Activated CD8-positive, alpha-beta T cell treated with anti-CD3 and anti-CD28 coated beads, Interleukin-2, amount 10 ng/mL, durations not matched to agents 7 days and 5 days (primary cell): ENCODE data around the gene SRGAP3. TPM values are rescaled to one million over a fixed set of nuclear protein-coding genes. Genes with fewer than 3 reads are reported as not detected.

Experiments
- ATAC-seq: fragments of 150-1000 bp; cut with Tn5 transposase; one replicate; pipeline ENCODE4 v1.10.0; 2021; ENCODE audit warnings: moderate library complexity
- CTCF ChIA-PET: fragments of 350-600 bp; sonication (Branson Sonifier 250); formaldehyde crosslinking; loops from one replicate; lab custom pipeline; 2021; ENCODE audit warnings: antibody characterized with exemption; lab: Charles Lee
- POLR2A ChIA-PET: fragments of 350-600 bp; sonication (Branson Sonifier 250); formaldehyde crosslinking; loops from one replicate; lab custom pipeline; 2021; ENCODE audit warnings: antibody characterized with exemption; lab: Charles Lee
- DNase-seq: peaks from one replicate; pipeline ENCODE4 v3.0.0-alpha.2; 2020
- H3K27ac Mint-ChIP-seq: one replicate; pipeline ENCODE4 v1.8.0; 2021; ENCODE audit warnings: mild to moderate bottlenecking, mixed read lengths
- H3K27me3 Mint-ChIP-seq: one replicate; pipeline ENCODE4 v1.8.0; 2021; ENCODE audit warnings: low read depth, mixed read lengths
- H3K36me3 Mint-ChIP-seq: one replicate; pipeline ENCODE4 v1.8.0; 2021; ENCODE audit warnings: low read depth, mixed read lengths
- H3K4me1 Mint-ChIP-seq: one replicate; pipeline ENCODE4 v1.8.0; 2021; ENCODE audit warnings: low read depth, mixed read lengths
- H3K4me3 Mint-ChIP-seq: one replicate; pipeline ENCODE4 v1.8.0; 2021; ENCODE audit warnings: mild to moderate bottlenecking, mixed read lengths
- H3K9me3 Mint-ChIP-seq: one replicate; pipeline ENCODE4 v1.8.0; 2022; ENCODE audit warnings: mixed read lengths; ENCODE audit not compliant: insufficient read depth
- total RNA-seq, 2 experiments: library from RNA; stranded (reverse); gene quantifications; one replicate each; pipeline ENCODE4 v1.2.3, GENCODE V29; 2021

Gene SRGAP3
- total RNA-seq, 2 experiments from 2014 or later, result 5.3 to 5.9 TPM

GRCh38 chr3:9081184-9081818 lies 168.1 kb downstream of the SRGAP3 start:
- ATAC-seq, result no peak
- Mint-ChIP-seq H3K4me1 (peaks cover 4% of the 10 kb centered on the region), H3K4me3 (no peak overlapping the region), H3K27me3 (peaks cover 6% of the 10 kb centered on the region), H3K27ac (no peak overlapping the region), H3K36me3 (no peaks in the 10 kb centered on the region), H3K9me3 (no peaks in the 10 kb centered on the region)
- ChIA-PET POLR2A (no interaction called here), CTCF (interaction anchor here (0.7 to 2.8 kb wide), 3 partner anchors 26 to 221 kb away, joined by 3 to 11 read pairs (median 3); no protein-coding TSS in a partner anchor)
- DNase-seq, result no peak

- no peak for DNase-seq
- no peak for ATAC-seq
- Mint-ChIP-seq H3K36me3 (no peaks in the 10 kb centered on the region), H3K4me1 (peaks cover 4% of the 10 kb centered on the region), H3K27me3 (peaks cover 6% of the 10 kb centered on the region), H3K9me3 (no peaks in the 10 kb centered on the region), H3K4me3 (no peak overlapping the region), H3K27ac (no peak overlapping the region)
- POLR2A ChIA-PET, result no interaction called here
- CTCF ChIA-PET, result interaction anchor here (1.7 to 2.8 kb wide), 2 partner anchors 25 to 222 kb away, joined by 3 to 11 read pairs; no protein-coding TSS in a partner anchor
Measured at GRCh38 chr3:9080163-9080562, 169.3 kb downstream of the SRGAP3 start.

- ATAC-seq, result no peak
- Mint-ChIP-seq H3K27ac (no peak overlapping the region), H3K4me1 (peaks cover 4% of the 10 kb centered on the region), H3K4me3 (no peak overlapping the region), H3K36me3 (no peaks in the 10 kb centered on the region), H3K9me3 (no peaks in the 10 kb centered on the region), H3K27me3 (peaks cover 6% of the 10 kb centered on the region)
- ChIA-PET CTCF (interaction anchor here (1.7 to 2.8 kb wide), 2 partner anchors 25 to 223 kb away, joined by 3 to 11 read pairs; no protein-coding TSS in a partner anchor), POLR2A (no interaction called here)
- DNase-seq, result no peak
Measured at GRCh38 chr3:9079676-9080075, 169.8 kb downstream of the SRGAP3 start.

GRCh38 chr3:9078561-9079240 lies 170.7 kb downstream of the SRGAP3 start:
- Mint-ChIP-seq H3K9me3 (no peaks in the 10 kb centered on the region), H3K27ac (no peak overlapping the region), H3K4me1 (peaks cover 4% of the 10 kb centered on the region), H3K4me3 (no peak overlapping the region), H3K36me3 (no peaks in the 10 kb centered on the region), H3K27me3 (peaks cover 6% of the 10 kb centered on the region)
- ChIA-PET CTCF (interaction anchor here (1.0 kb wide), 1 partner anchor 90 kb away, joined by 3 read pairs; no protein-coding TSS in a partner anchor), POLR2A (no interaction called here)
- ATAC-seq (no peak), DNase-seq (no peak)

- no peak overlapping the region for H3K27ac Mint-ChIP-seq
- no peak overlapping the region for H3K4me3 Mint-ChIP-seq
- H3K4me1 Mint-ChIP-seq, result peaks cover 4% of the 10 kb centered on the region
- CTCF ChIA-PET, result no interaction called here
- H3K27me3 Mint-ChIP-seq, result peaks cover 4% of the 10 kb centered on the region
- no peak for DNase-seq
- no peaks in the 10 kb centered on the region for H3K9me3 Mint-ChIP-seq
- H3K36me3 Mint-ChIP-seq, result no peaks in the 10 kb centered on the region
- no peak for ATAC-seq
- POLR2A ChIA-PET, result no interaction called here
Measured at GRCh38 chr3:9077029-9077428, 172.4 kb downstream of the SRGAP3 start.

- ChIA-PET POLR2A (interaction anchor here (0.7 kb wide), 1 partner anchor 279 kb away, joined by 3 read pairs; no protein-coding TSS in a partner anchor), CTCF (no interaction called here)
- H3K4me1 Mint-ChIP-seq, result no peaks in the 10 kb centered on the region
- H3K9me3 Mint-ChIP-seq, result no peaks in the 10 kb centered on the region
- no peaks in the 10 kb centered on the region for H3K36me3 Mint-ChIP-seq
- ATAC-seq (no peak), DNase-seq (no peak)
- no peak overlapping the region for H3K4me3 Mint-ChIP-seq
- H3K27ac Mint-ChIP-seq, result no peak overlapping the region
- H3K27me3 Mint-ChIP-seq, result peaks cover 1% of the 10 kb centered on the region
Measured at GRCh38 chr3:9075762-9076161, 173.7 kb downstream of the SRGAP3 start.

GRCh38 chr3:9074079-9074478 lies 175.4 kb downstream of the SRGAP3 start:
- H3K4me3 Mint-ChIP-seq, result no peak overlapping the region
- DNase-seq (no peak), ATAC-seq (no peak)
- H3K9me3 Mint-ChIP-seq, result no peaks in the 10 kb centered on the region
- no peak overlapping the region for H3K27ac Mint-ChIP-seq
- no peaks in the 10 kb centered on the region for H3K36me3 Mint-ChIP-seq
- peaks cover 2% of the 10 kb centered on the region for H3K27me3 Mint-ChIP-seq
- ChIA-PET POLR2A (no interaction called here), CTCF (no interaction called here)
- no peaks in the 10 kb centered on the region for H3K4me1 Mint-ChIP-seq

GRCh38 chr3:9072667-9073009 lies 176.8 kb downstream of the SRGAP3 start:
- Mint-ChIP-seq H3K4me1 (no peaks in the 10 kb centered on the region), H3K27ac (no peak overlapping the region), H3K27me3 (peaks cover 2% of the 10 kb centered on the region), H3K36me3 (no peaks in the 10 kb centered on the region), H3K4me3 (no peak overlapping the region), H3K9me3 (no peaks in the 10 kb centered on the region)
- no peak for DNase-seq
- ATAC-seq, result no peak
- ChIA-PET CTCF (no interaction called here), POLR2A (no interaction called here)

- peaks cover 2% of the 10 kb centered on the region for H3K27me3 Mint-ChIP-seq
- H3K9me3 Mint-ChIP-seq, result no peaks in the 10 kb centered on the region
- ChIA-PET CTCF (no interaction called here), POLR2A (no interaction called here)
- no peak overlapping the region for H3K27ac Mint-ChIP-seq
- ATAC-seq, result no peak
- no peaks in the 10 kb centered on the region for H3K36me3 Mint-ChIP-seq
- DNase-seq, result no peak
- no peak overlapping the region for H3K4me3 Mint-ChIP-seq
- H3K4me1 Mint-ChIP-seq, result no peaks in the 10 kb centered on the region
Measured at GRCh38 chr3:9071936-9072666, 177.3 kb downstream of the SRGAP3 start.

GRCh38 chr3:9070961-9071360 lies 178.5 kb downstream of the SRGAP3 start:
- no peak for ATAC-seq
- no peak overlapping the region for H3K4me3 Mint-ChIP-seq
- POLR2A ChIA-PET, result no interaction called here
- H3K4me1 Mint-ChIP-seq, result no peaks in the 10 kb centered on the region
- no peak overlapping the region for H3K27ac Mint-ChIP-seq
- peaks cover 2% of the 10 kb centered on the region for H3K27me3 Mint-ChIP-seq
- H3K36me3 Mint-ChIP-seq, result no peaks in the 10 kb centered on the region
- H3K9me3 Mint-ChIP-seq, result no peaks in the 10 kb centered on the region
- CTCF ChIA-PET, result no interaction called here
- DNase-seq, result no peak

GRCh38 chr3:9069971-9070370 lies 179.5 kb downstream of the SRGAP3 start:
- H3K27me3 Mint-ChIP-seq, result peaks cover 2% of the 10 kb centered on the region
- POLR2A ChIA-PET, result no interaction called here
- DNase-seq (no peak), ATAC-seq (no peak)
- H3K4me1 Mint-ChIP-seq, result no peaks in the 10 kb centered on the region
- CTCF ChIA-PET, result no interaction called here
- H3K36me3 Mint-ChIP-seq, result no peaks in the 10 kb centered on the region
- H3K9me3 Mint-ChIP-seq, result no peaks in the 10 kb centered on the region
- H3K27ac Mint-ChIP-seq, result no peak overlapping the region
- no peak overlapping the region for H3K4me3 Mint-ChIP-seq

GRCh38 chr3:9068051-9068450 lies 181.4 kb downstream of the SRGAP3 start:
- ChIA-PET POLR2A (no interaction called here), CTCF (interaction anchor here (0.7 to 1.7 kb wide), 4 partner anchors 97 to 234 kb away, joined by 3 to 6 read pairs (median 3); partner anchors contain the start of gene SRGAP3)

More at GRCh38 chr3:9068051-9068450, 181.4 kb downstream of the SRGAP3 start:
- no peak overlapping the region for H3K27ac Mint-ChIP-seq
- peaks cover 2% of the 10 kb centered on the region for H3K27me3 Mint-ChIP-seq
- ATAC-seq (no peak), DNase-seq (no peak)
- no peak overlapping the region for H3K4me3 Mint-ChIP-seq
- no peaks in the 10 kb centered on the region for H3K36me3 Mint-ChIP-seq
- H3K4me1 Mint-ChIP-seq, result no peaks in the 10 kb centered on the region
- no peaks in the 10 kb centered on the region for H3K9me3 Mint-ChIP-seq
